ENCODE measurements around the gene PCGF6.
A peak's percentile ranks its signal among the peaks of the same experiment; 100 is the strongest.

PCGF6 gene

DNA sequence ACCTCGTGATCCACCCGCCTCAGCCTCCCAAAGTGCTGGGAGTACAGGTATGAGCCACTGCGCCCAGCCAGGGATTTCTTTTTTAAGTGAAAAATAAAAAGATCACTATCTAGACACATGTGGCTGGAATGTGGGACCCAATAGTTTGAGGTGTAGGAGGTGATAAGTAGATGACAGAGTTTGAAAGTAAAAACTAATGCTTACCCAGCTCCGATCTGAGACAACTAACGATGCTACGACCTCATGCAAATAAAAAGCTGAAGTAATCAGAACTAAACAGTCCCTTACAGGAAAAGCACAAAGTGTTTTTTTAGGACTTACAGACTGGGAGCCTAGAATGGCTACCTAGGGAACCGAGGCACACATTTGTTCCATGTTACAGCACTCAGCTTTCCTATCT, 23.0 kb downstream of the PCGF6 start:
- TF ChIP-seq, protein P1, sequence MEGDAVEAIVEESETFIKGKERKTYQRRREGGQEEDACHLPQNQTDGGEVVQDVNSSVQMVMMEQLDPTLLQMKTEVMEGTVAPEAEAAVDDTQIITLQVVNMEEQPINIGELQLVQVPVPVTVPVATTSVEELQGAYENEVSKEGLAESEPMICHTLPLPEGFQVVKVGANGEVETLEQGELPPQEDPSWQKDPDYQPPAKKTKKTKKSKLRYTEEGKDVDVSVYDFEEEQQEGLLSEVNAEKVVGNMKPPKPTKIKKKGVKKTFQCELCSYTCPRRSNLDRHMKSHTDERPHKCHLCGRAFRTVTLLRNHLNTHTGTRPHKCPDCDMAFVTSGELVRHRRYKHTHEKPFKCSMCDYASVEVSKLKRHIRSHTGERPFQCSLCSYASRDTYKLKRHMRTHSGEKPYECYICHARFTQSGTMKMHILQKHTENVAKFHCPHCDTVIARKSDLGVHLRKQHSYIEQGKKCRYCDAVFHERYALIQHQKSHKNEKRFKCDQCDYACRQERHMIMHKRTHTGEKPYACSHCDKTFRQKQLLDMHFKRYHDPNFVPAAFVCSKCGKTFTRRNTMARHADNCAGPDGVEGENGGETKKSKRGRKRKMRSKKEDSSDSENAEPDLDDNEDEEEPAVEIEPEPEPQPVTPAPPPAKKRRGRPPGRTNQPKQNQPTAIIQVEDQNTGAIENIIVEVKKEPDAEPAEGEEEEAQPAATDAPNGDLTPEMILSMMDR (IDR thresholded peaks at IDR 0.05; ENCODE audit: control insufficient read depth, insufficient read depth, low read depth, low read length, missing control alignments) = no peak
- no peak overlapping the region for H3K4me3 ChIP-seq (ENCODE audit: control insufficient read depth, low read depth, low read length)
- DNase-seq (ENCODE audit: low read depth) = no peak

DNA sequence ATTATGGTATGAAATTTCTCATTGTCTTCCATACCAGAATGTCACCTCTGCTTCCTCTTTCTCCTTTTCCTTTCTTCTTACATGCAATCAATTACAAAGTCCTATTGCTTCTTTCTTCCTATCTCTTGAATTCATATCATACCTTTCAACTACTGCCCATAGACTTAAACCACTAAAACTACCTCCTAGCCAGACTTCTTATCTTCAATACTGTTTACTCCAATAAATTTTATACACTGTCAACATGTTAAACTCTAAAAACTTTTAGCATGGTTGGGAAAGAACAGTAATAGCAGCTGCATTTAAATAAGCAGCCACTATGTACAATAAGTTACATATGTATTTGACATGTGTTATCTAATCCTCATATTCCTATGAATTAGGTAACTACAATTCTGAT, 34.9 kb downstream of the PCGF6 start:
- no peak overlapping the region for H3K4me3 ChIP-seq (ENCODE audit: control insufficient read depth, low read depth, low read length)
- TF ChIP-seq, protein P1 (IDR thresholded peaks at IDR 0.05; ENCODE audit: control insufficient read depth, insufficient read depth, low read depth, low read length, missing control alignments) = no peak
- no peak for DNase-seq (ENCODE audit: low read depth)

DNA sequence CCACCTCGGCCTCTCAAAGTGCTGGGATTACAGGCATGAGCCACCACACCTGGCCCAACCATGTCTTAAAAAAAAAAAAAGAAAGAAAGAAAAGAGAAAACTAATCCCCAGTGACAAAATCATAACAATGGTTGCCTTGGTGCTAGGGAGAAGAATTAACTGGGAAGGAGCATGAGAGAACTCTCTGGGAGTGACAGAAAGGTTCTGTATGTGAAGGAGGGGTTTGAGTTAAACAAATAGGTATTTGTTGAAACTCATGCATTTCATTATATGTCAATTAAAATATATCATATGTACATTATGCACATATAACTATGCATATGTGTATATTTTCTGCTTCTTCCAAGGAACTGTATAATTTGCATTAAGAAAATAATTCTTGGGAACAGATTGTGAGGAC, 40.7 kb downstream of the PCGF6 start:
- no peak for DNase-seq (ENCODE audit: low read depth)
- TF ChIP-seq, protein P1 (IDR thresholded peaks at IDR 0.05; ENCODE audit: control insufficient read depth, insufficient read depth, low read depth, low read length, missing control alignments) = no peak
- no peak overlapping the region for H3K4me3 ChIP-seq (ENCODE audit: control insufficient read depth, low read depth, low read length)

DNA sequence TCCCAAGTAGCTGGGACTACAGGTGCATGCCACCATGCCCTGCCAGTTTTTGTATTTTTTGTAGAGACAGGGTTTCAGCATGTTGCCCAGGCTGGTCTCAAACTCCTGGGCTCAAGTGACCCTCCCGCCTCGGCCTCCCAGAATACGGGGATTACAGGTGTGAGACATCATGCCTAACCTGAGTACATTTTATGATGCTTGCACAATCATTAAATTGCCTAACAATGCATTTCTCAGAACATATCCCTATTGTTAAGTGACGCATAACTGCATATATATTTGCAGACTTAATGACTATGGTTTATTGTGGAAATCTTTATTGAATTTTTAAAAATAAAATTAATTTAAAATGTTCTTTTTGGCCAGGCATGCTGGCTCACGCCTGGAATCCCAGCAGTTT, 43.3 kb downstream of the PCGF6 start:
- H3K4me3 ChIP-seq (ENCODE audit: control insufficient read depth, low read depth, low read length) = no peak overlapping the region
- no peak for DNase-seq (ENCODE audit: low read depth)
- TF ChIP-seq, protein P1 (IDR thresholded peaks at IDR 0.05; ENCODE audit: control insufficient read depth, insufficient read depth, low read depth, low read length, missing control alignments) = no peak

DNA sequence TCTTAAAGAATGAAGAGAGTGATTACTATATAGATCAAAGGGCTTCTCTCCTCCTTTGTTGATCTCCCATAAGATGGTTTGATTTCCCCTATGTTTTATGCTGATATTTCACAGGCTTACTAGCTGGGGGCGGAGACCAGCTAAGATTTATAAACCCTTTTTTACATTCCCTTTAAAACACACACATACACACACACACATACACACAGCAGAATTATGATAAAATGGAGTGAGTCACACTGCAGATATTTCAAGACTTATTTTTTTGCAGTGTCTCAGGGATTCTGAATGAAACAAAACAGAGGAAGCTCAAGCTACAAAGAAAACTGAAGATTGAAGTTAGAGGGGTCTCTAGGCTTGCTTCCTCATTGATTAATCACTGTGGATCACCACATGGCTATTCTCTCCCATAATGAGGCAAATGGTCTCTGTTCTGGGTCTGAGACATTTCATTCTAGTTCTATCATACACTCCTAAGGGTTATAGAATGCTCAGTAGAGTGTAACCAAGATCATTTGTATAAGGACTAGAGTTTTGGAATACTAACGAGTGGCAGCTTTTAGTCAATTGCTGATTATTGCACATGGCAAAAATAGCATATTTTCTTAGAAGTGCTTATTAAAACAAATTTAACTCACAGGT, 55.4 kb downstream of the PCGF6 start:
- no peak overlapping the region for H3K4me3 ChIP-seq (ENCODE audit: control insufficient read depth, low read depth, low read length)
- TF ChIP-seq, protein P1 (IDR thresholded peaks at IDR 0.05; ENCODE audit: control insufficient read depth, insufficient read depth, low read depth, low read length, missing control alignments) = no peak
- peak; percentile 80 for DNase-seq (ENCODE audit: low read depth)

DNA sequence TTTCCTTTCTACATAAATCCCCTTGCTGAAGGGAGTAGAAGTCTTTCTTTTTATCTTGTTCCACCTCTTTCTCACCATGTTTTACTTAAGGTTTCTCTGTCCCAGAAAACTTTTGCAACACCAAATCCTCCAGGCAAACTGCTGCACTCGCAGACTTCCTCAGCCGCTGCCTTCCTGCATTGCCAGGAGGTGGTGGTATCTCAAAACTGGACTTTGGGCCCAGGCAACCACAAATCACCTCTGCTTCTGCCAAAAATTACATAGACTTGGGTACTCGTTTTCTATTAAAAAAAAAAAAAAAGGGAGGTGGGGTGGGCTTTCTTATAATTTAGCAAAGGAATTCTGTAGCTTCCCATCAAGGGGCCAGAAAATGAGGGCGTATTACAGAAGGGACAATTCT, 59.4 kb downstream of the PCGF6 start:
- no peak for DNase-seq (ENCODE audit: low read depth)
- H3K4me3 ChIP-seq (ENCODE audit: control insufficient read depth, low read depth, low read length) = no peak overlapping the region
- TF ChIP-seq, protein P1 (IDR thresholded peaks at IDR 0.05; ENCODE audit: control insufficient read depth, insufficient read depth, low read depth, low read length, missing control alignments) = no peak
